K562 (cell line): ENCODE measurements around the gene IGF2R. TPM values are rescaled to one million over a fixed set of nuclear protein-coding genes. Genes with fewer than 3 reads are reported as not detected.

ENCODE experiments used
- BRCA1 ChIP-seq, 2 experiments: fragments of 450-650 bp in 1 of 2; sonication (generic) in 1 of 2; formaldehyde crosslinking in 1 of 2; IDR thresholded peaks; 2 replicates each; pipeline versions ENCODE4 v1.5.0 to v1.6.1; 2017 to 2020; ENCODE audit warnings: mild to moderate bottlenecking in 1 of 2, missing genetic modification reagents in 1 of 2
- DPF2 ChIP-seq: fragments of 450-650 bp; IDR thresholded peaks from 2 replicates; pipeline ENCODE4 v1.6.1; 2016
- ELF2 ChIP-seq: fragments of 250-450 bp; sonication (Bioruptor Pico); IDR thresholded peaks from 2 replicates; pipeline ENCODE4 v1.5.0; 2021; ENCODE audit warnings: mild to moderate bottlenecking
- ELF4 ChIP-seq: fragments of 450-650 bp; formaldehyde crosslinking; IDR thresholded peaks from 2 replicates; pipeline ENCODE4 v1.4.0; 2022; ENCODE audit warnings: missing genetic modification characterization
- ETV6 ChIP-seq, 3 experiments: fragments of 150-350 bp in 1 of 3; sonication (generic) in 1 of 3; formaldehyde crosslinking in 1 of 3; IDR thresholded peaks; 2 replicates each; pipeline versions ENCODE4 v1.6.1 to v1.8.0; 2014 to 2022; ENCODE audit warnings: borderline replicate concordance in 2 of 3, low read depth in 2 of 3, antibody characterized with exemption in 1 of 3, low read length in 1 of 3, mild to moderate bottlenecking in 1 of 3, missing genetic modification reagents in 1 of 3
- FOXA3 ChIP-seq, 2 experiments: fragments of 450-650 bp in 1 of 2; sonication (generic) in 1 of 2; formaldehyde crosslinking; IDR thresholded peaks in 1 of 2; conservative IDR thresholded peaks in 1 of 2; 2 replicates each; pipeline versions ENCODE4 v1.4.0 to v1.8.0; 2020 to 2022; ENCODE audit warnings: mild to moderate bottlenecking in 2 of 2, missing genetic modification reagents in 1 of 2
- HMG20B ChIP-seq: fragments of 250-450 bp; sonication (Bioruptor Pico); IDR thresholded peaks from 2 replicates; pipeline ENCODE4 v1.5.0; 2021; ENCODE audit warnings: mild to moderate bottlenecking
- LCOR ChIP-seq: sonication (generic); formaldehyde crosslinking; IDR thresholded peaks from 2 replicates; pipeline ENCODE4 v1.8.0; 2022; ENCODE audit warnings: mild to moderate bottlenecking, missing genetic modification reagents
- NONO ChIP-seq, 2 experiments: fragments of 200-400 bp in 1 of 2; fragments of 450-650 bp in 1 of 2; formaldehyde crosslinking in 1 of 2; IDR thresholded peaks; 2 replicates each; pipeline ENCODE4 v1.6.1; 2017; ENCODE audit warnings: low read depth in 2 of 2, mild to moderate bottlenecking in 2 of 2, moderate library complexity in 2 of 2, low read length in 1 of 2
- RAD21 ChIP-seq, 2 experiments: fragments of 250-450 bp in 1 of 2; fragments of 450-650 bp in 1 of 2; sonication (Bioruptor Pico) in 1 of 2; formaldehyde crosslinking in 1 of 2; IDR thresholded peaks in 1 of 2; conservative IDR thresholded peaks in 1 of 2; 2 replicates each; pipeline versions ENCODE4 v1.4.0 to v1.8.0; 2020 to 2022; ENCODE audit warnings: mild to moderate bottlenecking in 2 of 2, moderate library complexity in 1 of 2
- SETDB1 ChIP-seq: IDR thresholded peaks from one replicate; pipeline ENCODE4 v1.6.1; 2012; ENCODE audit warnings: low read length, control low read depth, inconsistent platforms
- SMC3 ChIP-seq: conservative IDR thresholded peaks from 2 replicates; pipeline ENCODE4 v1.6.1; 2011; ENCODE audit warnings: low read depth, low read length, improper control_type of control experiment; ENCODE audit not compliant: insufficient read depth
- TBL1XR1 ChIP-seq, 2 experiments: IDR thresholded peaks; 2 replicates each; pipeline ENCODE4 v1.6.1; 2012; ENCODE audit warnings: improper control_type of control experiment in 2 of 2, low read length in 2 of 2, mild to moderate bottlenecking in 1 of 2
- ZFP36 ChIP-seq: fragments of 150-350 bp; IDR thresholded peaks from 2 replicates; pipeline ENCODE4 v1.6.1; 2018; ENCODE audit warnings: low read length, low read depth; ENCODE audit not compliant: partially characterized antibody
- ZNF695 ChIP-seq: fragments of 450-650 bp; formaldehyde crosslinking; IDR thresholded peaks from 2 replicates; pipeline ENCODE4 v1.4.0; 2020; ENCODE audit warnings: mild to moderate bottlenecking, moderate library complexity
- polyA plus RNA-seq, 8 experiments: library from polyadenylated mRNA; depleted of rRNA in 4 of 8; stranded (reverse) in 5 of 8; unstranded in 3 of 8; fragments of >200 nt; fragmentation: Nextera tagmentation in 2 of 8; fragmentation: Illumina TruSeq in 1 of 8; extraction: Ambion mirVana in 2 of 8; extraction: Trizol in 1 of 8; gene quantifications; 2 replicates each; pipeline versions ENCODE4 v1.2.1 to v1.2.3, GENCODE V29; 2011 to 2014; ENCODE audit warnings: inconsistent platforms in 1 of 8, missing spikeins in 1 of 8
- total RNA-seq, 7 experiments: library from RNA; depleted of rRNA in 6 of 7; stranded (reverse); fragments of >200 nt in 6 of 7; fragmentation: Illumina TruSeq in 2 of 7; extraction: Trizol in 2 of 7; gene quantifications; 2 replicates each; pipeline versions ENCODE4 v1.2.1 to v1.2.3, GENCODE V29; 2011 to 2021; ENCODE audit warnings: low replicate concordance in 1 of 7
- TF ChIP-seq, protein P1 (sequence below): fragments of 450-650 bp; IDR thresholded peaks from 2 replicates; pipeline ENCODE4 v1.6.1; 2018; ENCODE audit not compliant: partially characterized antibody
- TF ChIP-seq, protein P2 (sequence below): IDR thresholded peaks from 2 replicates; pipeline ENCODE4 v1.6.1; 2016; ENCODE audit warnings: missing genetic modification characterization, missing compliant biosample characterization

The IGF2R gene
- total and polyA plus RNA-seq, 9 of the 15 experiments (the other 6 are each of a cell fraction or from before 2014, with no cell fraction given), result 3.5 to 92.3 (median 34.5) TPM

DNA sequence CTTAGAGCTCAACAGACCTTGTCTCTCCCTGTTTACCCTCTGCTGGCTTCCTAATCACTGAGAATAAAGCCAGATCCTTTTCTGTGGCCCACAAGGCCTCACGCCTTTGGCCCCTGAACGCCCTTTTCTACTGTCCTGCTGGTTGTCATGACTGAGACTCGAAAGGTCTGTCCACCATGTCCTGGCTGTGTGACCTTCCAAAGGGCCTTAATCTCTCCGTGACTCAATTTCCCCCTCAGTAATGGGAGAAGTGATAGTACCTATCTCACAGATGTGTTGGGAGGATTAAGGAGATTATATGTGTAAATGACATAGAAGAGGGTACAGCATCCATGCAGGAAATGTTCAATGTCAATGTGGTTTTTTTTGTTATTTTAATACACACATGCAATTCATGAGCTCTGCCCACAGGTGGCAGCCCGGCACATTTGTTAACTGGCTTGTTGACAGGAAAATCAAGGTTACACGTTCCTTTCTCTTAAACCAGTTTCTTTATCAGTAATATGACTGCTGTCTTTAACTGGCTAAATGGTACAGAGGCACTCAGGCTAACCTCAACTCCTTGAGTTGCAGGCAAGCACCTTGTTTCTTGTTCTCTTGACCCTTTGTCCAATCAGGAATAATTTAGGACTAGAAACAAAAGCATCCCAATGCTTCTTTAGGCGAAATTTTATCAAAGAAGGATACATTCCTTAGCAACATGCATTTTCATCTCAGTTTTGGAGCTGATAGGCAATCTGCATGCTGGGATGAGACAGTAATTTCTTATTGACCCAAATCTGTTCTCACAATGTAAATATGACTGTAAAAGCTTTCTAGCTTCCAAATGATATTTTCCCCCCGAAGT, 169.3 kb downstream of the IGF2R start (continued):
- TF ChIP-seq SMC3, result peak; percentile 88
- TF ChIP-seq ZFP36, result no peak
- TF ChIP-seq ZNF695, result no peak
- no peak for TF ChIP-seq DPF2
- TF ChIP-seq, protein P1, sequence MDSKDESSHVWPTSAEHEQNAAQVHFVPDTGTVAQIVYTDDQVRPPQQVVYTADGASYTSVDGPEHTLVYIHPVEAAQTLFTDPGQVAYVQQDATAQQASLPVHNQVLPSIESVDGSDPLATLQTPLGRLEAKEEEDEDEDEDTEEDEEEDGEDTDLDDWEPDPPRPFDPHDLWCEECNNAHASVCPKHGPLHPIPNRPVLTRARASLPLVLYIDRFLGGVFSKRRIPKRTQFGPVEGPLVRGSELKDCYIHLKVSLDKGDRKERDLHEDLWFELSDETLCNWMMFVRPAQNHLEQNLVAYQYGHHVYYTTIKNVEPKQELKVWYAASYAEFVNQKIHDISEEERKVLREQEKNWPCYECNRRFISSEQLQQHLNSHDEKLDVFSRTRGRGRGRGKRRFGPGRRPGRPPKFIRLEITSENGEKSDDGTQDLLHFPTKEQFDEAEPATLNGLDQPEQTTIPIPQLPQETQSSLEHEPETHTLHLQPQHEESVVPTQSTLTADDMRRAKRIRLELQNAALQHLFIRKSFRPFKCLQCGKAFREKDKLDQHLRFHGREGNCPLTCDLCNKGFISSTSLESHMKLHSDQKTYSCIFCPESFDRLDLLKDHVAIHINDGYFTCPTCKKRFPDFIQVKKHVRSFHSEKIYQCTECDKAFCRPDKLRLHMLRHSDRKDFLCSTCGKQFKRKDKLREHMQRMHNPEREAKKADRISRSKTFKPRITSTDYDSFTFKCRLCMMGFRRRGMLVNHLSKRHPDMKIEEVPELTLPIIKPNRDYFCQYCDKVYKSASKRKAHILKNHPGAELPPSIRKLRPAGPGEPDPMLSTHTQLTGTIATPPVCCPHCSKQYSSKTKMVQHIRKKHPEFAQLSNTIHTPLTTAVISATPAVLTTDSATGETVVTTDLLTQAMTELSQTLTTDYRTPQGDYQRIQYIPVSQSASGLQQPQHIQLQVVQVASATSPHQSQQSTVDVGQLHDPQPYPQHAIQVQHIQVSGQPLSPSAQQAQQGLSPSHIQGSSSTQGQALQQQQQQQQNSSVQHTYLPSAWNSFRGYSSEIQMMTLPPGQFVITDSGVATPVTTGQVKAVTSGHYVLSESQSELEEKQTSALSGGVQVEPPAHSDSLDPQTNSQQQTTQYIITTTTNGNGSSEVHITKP, result no peak
- TF ChIP-seq RAD21 (CRISPR knock-in tag; conservative IDR thresholded peaks at IDR 0.05 in 1 of 2, IDR thresholded peaks at IDR 0.05 in 1 of 2), result peak; percentile 89 to 93
- TF ChIP-seq FOXA3 (CRISPR knock-in tag; conservative IDR thresholded peaks at IDR 0.05 in 1 of 2, IDR thresholded peaks at IDR 0.05 in 1 of 2), result peak; percentile 65 to 70
- no peak for TF ChIP-seq BRCA1 (IDR thresholded peaks at IDR 0.05)
- no peak for TF ChIP-seq BRCA1 (CRISPR knock-in tag; IDR thresholded peaks at IDR 0.05)
- no peak for TF ChIP-seq SETDB1
- TF ChIP-seq ELF4, result no peak
- no peak for TF ChIP-seq ETV6 (IDR thresholded peaks at IDR 0.05; ENCODE audit: borderline replicate concordance in 1 of 2, low read depth in 2 of 2, low read length in 1 of 2)
- TF ChIP-seq ETV6 (CRISPR knock-in tag; IDR thresholded peaks at IDR 0.05; ENCODE audit: borderline replicate concordance), result no peak
- TF ChIP-seq NONO (IDR thresholded peaks at IDR 0.05; ENCODE audit: low read depth in 2 of 2, low read length in 1 of 2), result no peak
- TF ChIP-seq TBL1XR1 (IDR thresholded peaks at IDR 0.05; ENCODE audit: low read length in 2 of 2), result no peak
- no peak for TF ChIP-seq ELF2
- no peak for TF ChIP-seq LCOR
- TF ChIP-seq HMG20B (CRISPR knock-in tag), result 0 out of 2 replicates have a peak, but pooled peaks have one; percentile 34
- TF ChIP-seq, protein P2, sequence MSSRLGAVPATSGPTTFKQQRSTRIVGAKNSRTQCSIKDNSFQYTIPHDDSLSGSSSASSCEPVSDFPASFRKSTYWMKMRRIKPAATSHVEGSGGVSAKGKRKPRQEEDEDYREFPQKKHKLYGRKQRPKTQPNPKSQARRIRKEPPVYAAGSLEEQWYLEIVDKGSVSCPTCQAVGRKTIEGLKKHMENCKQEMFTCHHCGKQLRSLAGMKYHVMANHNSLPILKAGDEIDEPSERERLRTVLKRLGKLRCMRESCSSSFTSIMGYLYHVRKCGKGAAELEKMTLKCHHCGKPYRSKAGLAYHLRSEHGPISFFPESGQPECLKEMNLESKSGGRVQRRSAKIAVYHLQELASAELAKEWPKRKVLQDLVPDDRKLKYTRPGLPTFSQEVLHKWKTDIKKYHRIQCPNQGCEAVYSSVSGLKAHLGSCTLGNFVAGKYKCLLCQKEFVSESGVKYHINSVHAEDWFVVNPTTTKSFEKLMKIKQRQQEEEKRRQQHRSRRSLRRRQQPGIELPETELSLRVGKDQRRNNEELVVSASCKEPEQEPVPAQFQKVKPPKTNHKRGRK, result no peak
